Measurements from ENCODE around the gene ZEB1.
"Not testable (repeated sequence)": the region's sequence is repeated elsewhere in the genome, so short reads cannot be mapped to it uniquely, and the experiment has no call there.

Gene ZEB1

DNA sequence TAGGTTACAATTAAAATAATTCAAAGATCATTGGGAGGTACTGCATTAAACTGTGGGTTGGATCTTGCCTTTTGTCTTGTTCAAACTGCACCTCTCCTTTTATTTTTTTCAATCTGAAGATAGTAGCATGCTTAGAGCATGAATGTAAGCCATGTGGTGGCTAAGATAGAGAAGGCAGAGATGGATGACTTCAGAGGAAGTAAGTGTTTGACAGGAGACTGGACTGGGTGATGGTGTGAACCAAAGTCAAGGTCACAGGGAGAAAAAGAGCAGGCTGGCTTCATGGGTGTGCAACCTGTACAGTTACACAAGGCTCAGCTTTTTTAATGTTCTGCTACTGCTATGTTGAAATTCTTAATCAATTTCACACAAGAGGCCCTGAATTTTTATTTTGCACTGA, 85.6 kb downstream of the ZEB1 start:
- H3K9me3 ChIP-seq = no peaks in the 10 kb centered on the region
- DNase-seq = no peak

DNA sequence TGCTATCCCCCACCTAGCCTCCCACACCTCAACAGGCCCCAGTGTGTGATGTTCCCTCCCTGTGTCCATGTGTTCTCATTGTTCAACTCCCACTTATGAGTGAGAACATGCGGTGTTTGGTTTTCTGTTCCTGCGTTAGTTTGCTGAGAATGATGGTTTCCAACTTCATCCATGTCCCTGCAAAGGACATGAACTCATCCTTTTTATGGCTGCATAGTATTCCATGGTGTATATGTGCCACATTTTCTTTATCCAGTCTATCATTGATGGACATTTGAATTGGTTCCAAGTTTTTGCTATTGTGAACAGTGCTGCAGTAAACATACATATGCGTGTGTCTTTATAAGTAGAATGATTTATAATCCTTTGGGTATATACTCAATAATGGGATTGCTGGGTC, 86.8 kb downstream of the ZEB1 start:
- H3K9me3 ChIP-seq; DNase-seq; H3K4me1 ChIP-seq; H3K36me3 ChIP-seq; H3K4me3 ChIP-seq (ENCODE audit: low read depth, low read length); H3K27me3 ChIP-seq: not testable (repeated sequence)

More for the DNA sequence above, 85.6 kb downstream of the ZEB1 start:
- TF ChIP-seq, protein P1, sequence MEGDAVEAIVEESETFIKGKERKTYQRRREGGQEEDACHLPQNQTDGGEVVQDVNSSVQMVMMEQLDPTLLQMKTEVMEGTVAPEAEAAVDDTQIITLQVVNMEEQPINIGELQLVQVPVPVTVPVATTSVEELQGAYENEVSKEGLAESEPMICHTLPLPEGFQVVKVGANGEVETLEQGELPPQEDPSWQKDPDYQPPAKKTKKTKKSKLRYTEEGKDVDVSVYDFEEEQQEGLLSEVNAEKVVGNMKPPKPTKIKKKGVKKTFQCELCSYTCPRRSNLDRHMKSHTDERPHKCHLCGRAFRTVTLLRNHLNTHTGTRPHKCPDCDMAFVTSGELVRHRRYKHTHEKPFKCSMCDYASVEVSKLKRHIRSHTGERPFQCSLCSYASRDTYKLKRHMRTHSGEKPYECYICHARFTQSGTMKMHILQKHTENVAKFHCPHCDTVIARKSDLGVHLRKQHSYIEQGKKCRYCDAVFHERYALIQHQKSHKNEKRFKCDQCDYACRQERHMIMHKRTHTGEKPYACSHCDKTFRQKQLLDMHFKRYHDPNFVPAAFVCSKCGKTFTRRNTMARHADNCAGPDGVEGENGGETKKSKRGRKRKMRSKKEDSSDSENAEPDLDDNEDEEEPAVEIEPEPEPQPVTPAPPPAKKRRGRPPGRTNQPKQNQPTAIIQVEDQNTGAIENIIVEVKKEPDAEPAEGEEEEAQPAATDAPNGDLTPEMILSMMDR (IDR thresholded peaks at IDR 0.05; ENCODE audit: low read depth, low read length) = no peak
- Histone ChIP-seq H3K36me3 (no peaks in the 10 kb centered on the region), H3K27me3 (no peaks in the 10 kb centered on the region), H3K4me1 (peaks cover 4% of the 10 kb centered on the region; the same call in 1 of the 2 replicates), H3K4me3 (ENCODE audit: low read depth, low read length) (no peak overlapping the region)

DNA sequence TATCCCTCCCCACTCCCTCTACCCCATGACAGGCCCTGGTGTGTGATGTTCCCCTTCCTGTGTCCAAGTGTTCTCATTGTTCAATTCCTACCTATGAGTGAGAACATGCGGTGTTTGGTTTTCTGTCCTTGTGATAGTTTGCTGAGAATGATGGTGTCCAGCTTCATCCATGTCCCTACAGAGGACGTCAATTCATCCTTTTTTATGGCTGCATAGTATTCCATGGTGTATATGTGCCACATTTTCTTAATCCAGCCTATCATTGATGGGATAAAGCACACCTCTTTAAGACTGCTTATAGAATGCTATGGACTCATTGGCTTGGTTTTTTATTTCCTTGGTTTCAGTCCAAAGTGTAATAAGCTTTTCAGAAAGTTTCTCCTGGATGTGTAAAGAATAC, 93.4 kb downstream of the ZEB1 start:
- not testable (repeated sequence) for H3K4me1 ChIP-seq

DNA sequence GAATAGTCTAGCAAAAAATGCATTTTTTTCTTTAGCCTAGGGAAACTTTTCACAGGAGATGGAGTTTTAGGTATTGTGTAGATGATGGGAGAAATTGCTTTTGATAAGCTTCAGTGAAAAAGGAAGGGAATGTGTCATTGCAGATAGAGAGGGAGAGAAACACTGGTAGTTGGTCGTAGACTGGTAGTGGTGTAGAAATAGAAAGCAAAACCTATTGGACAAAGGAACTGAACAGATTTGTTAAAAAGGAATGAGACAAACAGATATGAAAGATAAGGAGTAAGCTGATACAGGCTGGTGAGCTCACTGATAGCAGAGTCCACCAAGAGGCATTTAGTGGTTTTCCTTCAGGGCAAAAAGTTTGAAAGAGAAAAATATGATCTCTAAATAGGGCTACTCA, 94.3 kb downstream of the ZEB1 start:
- Histone ChIP-seq H3K9me3 (no peaks in the 10 kb centered on the region), H3K36me3 (no peaks in the 10 kb centered on the region), H3K4me3 (ENCODE audit: low read depth, low read length) (no peak overlapping the region), H3K4me1 (peaks cover 3% of the 10 kb centered on the region; the same call in 1 of the 2 replicates), H3K27me3 (no peaks in the 10 kb centered on the region)
- no peak for DNase-seq
- TF ChIP-seq, protein P1 (IDR thresholded peaks at IDR 0.05; ENCODE audit: low read depth, low read length) = no peak

More for the DNA sequence above, 93.4 kb downstream of the ZEB1 start:
- not testable (repeated sequence) for H3K36me3 ChIP-seq; H3K9me3 ChIP-seq; H3K4me3 ChIP-seq (ENCODE audit: low read depth, low read length); H3K27me3 ChIP-seq; DNase-seq

DNA sequence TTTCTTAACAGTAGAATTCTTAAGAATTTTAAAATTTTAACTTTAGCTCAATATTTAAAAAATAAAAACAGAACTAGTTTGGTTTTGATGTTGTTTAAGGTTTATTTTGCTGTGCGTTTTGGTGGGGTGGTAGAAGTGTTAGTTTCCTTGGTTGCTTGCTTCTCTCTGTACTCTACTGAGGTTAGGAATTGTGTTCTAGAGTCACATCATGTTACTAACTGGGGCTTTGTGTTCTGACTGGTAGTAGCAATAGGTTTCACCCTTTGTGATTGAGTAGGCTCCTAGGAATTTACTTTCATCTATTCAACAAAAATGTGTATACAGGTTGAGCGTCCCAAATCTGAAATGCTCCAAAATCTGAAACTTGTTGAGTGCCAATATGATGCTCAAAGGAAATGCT, 99.5 kb downstream of the ZEB1 start:
- TF ChIP-seq, protein P1 (IDR thresholded peaks at IDR 0.05; ENCODE audit: low read depth, low read length) = no peak
- Histone ChIP-seq H3K27me3 (no peaks in the 10 kb centered on the region), H3K4me1 (peaks cover 3% of the 10 kb centered on the region; the same call in 1 of the 2 replicates), H3K36me3 (no peaks in the 10 kb centered on the region), H3K9me3 (no peaks in the 10 kb centered on the region), H3K4me3 (ENCODE audit: low read depth, low read length) (no peak overlapping the region)
- no peak for DNase-seq

DNA sequence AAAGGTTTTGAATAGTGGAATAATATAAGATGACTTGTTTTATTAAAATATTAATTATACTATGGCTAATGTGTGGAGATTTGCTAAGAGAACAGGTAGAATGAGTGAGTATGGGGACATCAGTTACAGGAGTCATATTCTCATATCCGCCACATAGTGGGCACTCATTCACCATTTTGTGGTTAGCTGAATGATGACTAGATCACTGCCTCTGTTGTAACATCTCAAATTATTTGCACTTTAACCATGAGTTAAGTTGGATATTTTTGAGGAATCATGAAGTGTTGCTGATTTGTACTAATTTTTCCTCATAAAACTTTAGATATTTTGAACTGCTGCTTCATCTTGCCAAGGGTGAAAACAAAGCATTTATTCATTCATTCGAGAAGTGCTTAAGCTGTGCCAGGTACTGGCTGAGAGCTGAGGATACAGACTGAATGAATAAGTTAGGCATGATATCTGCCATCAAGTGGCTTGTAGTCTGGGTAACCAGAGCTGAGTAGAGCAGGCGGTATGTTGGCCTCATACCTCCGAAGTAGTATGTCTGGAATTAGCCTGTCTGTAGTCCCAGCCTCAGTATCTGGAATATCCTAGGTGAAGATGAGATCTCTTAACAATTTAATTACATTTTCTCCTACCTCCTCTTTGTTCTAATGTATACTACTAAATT, 100.5 kb downstream of the ZEB1 start:
- TF ChIP-seq, protein P1 (IDR thresholded peaks at IDR 0.05; ENCODE audit: low read depth, low read length) = no peak
- Histone ChIP-seq H3K9me3 (no peaks in the 10 kb centered on the region), H3K4me1 (peaks cover 3% of the 10 kb centered on the region; the same call in 1 of the 2 replicates), H3K36me3 (no peaks in the 10 kb centered on the region; the same call in 1 of the 2 replicates), H3K4me3 (ENCODE audit: low read depth, low read length) (no peak overlapping the region), H3K27me3 (no peaks in the 10 kb centered on the region)
- no peak for DNase-seq

DNA sequence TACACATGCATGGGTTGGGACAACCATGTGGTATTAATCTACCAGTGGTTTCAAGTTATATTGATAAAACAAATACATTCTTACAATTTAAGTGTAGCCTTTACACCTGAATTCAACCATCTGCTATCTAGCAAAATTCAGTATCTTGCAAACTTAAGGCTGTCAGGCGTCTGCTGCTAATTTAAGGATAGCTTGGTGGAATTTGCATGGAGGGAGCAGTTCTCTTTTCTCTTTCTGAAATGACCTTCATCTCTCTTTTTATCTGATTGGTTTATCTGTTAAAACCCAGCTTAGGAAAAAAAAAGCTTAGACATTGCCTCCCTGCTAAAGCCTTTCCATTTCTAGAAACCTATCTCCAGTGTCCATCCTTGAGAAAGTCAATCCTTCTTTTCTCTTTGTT, 102.3 kb downstream of the ZEB1 start:
- DNase-seq = no peak
- TF ChIP-seq, protein P1 (IDR thresholded peaks at IDR 0.05; ENCODE audit: low read depth, low read length) = no peak
- H3K4me1 ChIP-seq = peaks cover 7% of the 10 kb centered on the region; the same call in 1 of the 2 replicates
- H3K9me3 ChIP-seq = no peaks in the 10 kb centered on the region
- H3K36me3 ChIP-seq = no peaks in the 10 kb centered on the region; the same call in 1 of the 2 replicates
- H3K4me3 ChIP-seq (ENCODE audit: low read depth, low read length) = no peak overlapping the region
- no peaks in the 10 kb centered on the region for H3K27me3 ChIP-seq

Measured in BE2C (cell line).